Astrocyte (in vitro differentiated cells and primary cell): ENCODE data around the gene DRGX.

ENCODE experiments used
- EZH2 ChIP-seq: IDR thresholded peaks from 2 replicates; pipeline ENCODE4 v1.6.1; 2012; ENCODE audit warnings: mild to moderate bottlenecking, low read length, inconsistent platforms; ENCODE audit not compliant: insufficient read depth
- TF ChIP-seq, protein P1 (sequence below): IDR thresholded peaks from 2 replicates; pipeline ENCODE4 v1.5.1; 2011; ENCODE audit warnings: low read depth, mild to moderate bottlenecking, inconsistent platforms, low read length, moderate library complexity; ENCODE audit not compliant: insufficient read depth

DNA sequence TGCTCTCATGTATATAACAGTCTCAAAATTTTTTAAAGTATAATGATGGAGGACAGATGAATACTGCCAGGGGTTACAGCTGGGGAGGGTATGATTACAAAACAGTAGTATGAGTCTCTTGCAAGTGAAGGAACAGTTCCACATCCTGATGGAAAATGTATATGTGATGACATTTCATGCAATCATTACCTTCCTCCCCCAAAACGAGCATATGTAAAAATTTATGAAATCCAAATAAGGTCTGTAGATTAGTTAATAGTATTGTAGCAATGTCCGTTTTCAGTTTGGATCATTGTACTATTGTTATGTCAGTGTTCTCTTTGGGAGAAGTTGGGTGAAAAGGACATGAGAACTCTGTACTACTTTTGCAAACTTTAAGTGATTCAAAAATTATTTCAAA is 38.0 kb downstream of the DRGX start:
- TF ChIP-seq, protein P1, sequence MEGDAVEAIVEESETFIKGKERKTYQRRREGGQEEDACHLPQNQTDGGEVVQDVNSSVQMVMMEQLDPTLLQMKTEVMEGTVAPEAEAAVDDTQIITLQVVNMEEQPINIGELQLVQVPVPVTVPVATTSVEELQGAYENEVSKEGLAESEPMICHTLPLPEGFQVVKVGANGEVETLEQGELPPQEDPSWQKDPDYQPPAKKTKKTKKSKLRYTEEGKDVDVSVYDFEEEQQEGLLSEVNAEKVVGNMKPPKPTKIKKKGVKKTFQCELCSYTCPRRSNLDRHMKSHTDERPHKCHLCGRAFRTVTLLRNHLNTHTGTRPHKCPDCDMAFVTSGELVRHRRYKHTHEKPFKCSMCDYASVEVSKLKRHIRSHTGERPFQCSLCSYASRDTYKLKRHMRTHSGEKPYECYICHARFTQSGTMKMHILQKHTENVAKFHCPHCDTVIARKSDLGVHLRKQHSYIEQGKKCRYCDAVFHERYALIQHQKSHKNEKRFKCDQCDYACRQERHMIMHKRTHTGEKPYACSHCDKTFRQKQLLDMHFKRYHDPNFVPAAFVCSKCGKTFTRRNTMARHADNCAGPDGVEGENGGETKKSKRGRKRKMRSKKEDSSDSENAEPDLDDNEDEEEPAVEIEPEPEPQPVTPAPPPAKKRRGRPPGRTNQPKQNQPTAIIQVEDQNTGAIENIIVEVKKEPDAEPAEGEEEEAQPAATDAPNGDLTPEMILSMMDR, result no peak
- TF ChIP-seq EZH2, result no peak
